Measurements from ENCODE around the gene SLC35A5. TPM values are rescaled to one million over a fixed set of nuclear protein-coding genes. Genes with fewer than 3 reads are reported as not detected.

Gene SLC35A5
- total RNA-seq, 1 donor from 2014 or later = 20.8 TPM

DNA sequence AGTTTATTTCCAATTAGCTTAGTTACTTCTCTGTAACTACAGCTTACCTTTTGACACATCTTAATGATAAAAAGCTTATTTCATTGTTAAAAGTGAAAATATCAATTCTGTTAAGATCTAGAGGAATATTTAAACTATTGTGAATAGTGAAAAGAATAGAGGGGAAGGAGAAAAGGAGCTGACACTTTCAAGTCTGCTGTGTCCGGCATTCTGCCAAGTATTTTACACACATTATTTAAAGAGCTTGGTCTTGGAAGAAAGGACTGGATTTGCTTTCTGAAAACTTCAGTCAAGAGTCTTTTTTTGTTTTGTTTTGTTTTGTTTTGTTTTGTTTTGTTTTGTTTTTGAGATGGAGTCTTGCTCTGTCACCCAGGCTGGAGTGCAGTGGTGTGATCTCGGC is 44.3 kb downstream of the SLC35A5 start:
- Histone ChIP-seq H3K27ac (no peak overlapping the region), H3K36me3 (peaks cover 0 to 15% of the 10 kb centered on the region in 2 donors), H3K27me3 (no peaks in the 10 kb centered on the region), H3K4me3 (no peak overlapping the region), H3K4me1 (no peaks in the 10 kb centered on the region), H3K9me3 (no peaks in the 10 kb centered on the region)
- intact Hi-C loops (cut with DNase I) = no loop called here
- TF ChIP-seq, protein P1, sequence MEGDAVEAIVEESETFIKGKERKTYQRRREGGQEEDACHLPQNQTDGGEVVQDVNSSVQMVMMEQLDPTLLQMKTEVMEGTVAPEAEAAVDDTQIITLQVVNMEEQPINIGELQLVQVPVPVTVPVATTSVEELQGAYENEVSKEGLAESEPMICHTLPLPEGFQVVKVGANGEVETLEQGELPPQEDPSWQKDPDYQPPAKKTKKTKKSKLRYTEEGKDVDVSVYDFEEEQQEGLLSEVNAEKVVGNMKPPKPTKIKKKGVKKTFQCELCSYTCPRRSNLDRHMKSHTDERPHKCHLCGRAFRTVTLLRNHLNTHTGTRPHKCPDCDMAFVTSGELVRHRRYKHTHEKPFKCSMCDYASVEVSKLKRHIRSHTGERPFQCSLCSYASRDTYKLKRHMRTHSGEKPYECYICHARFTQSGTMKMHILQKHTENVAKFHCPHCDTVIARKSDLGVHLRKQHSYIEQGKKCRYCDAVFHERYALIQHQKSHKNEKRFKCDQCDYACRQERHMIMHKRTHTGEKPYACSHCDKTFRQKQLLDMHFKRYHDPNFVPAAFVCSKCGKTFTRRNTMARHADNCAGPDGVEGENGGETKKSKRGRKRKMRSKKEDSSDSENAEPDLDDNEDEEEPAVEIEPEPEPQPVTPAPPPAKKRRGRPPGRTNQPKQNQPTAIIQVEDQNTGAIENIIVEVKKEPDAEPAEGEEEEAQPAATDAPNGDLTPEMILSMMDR (IDR thresholded peaks at IDR 0.05) = no peak
- DNase-seq (ENCODE audit: low spot score in 2 of 2) = no peak

DNA sequence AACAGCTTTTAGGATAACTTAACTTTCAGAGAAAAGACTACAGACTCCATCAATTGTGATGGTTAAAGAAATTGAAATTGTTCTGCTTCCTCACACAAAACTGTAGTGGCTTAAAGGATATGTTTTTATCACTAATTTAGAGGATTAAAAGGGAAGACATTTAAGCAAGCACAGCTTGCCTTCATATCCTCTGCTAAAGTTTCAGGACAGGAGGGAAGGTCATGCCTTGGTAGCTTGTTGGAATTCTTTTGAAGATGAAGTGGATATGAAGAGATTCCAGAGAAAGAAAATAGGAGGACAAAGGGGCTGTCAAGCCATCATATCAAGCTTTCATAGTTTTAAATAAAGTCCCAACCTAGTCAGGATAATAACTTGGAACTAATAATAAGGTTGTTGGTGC is 46.0 kb downstream of the SLC35A5 start:
- TF ChIP-seq, protein P1 (IDR thresholded peaks at IDR 0.05) = no peak
- no peak overlapping the region for H3K4me3 ChIP-seq
- intact Hi-C loops (cut with DNase I) = no loop called here
- peaks cover 0 to 15% of the 10 kb centered on the region in 2 donors for H3K36me3 ChIP-seq
- no peaks in the 10 kb centered on the region for H3K4me1 ChIP-seq
- no peaks in the 10 kb centered on the region for H3K27me3 ChIP-seq
- no peaks in the 10 kb centered on the region for H3K9me3 ChIP-seq
- DNase-seq (ENCODE audit: low spot score in 2 of 2) = no peak
- no peak overlapping the region for H3K27ac ChIP-seq

DNA sequence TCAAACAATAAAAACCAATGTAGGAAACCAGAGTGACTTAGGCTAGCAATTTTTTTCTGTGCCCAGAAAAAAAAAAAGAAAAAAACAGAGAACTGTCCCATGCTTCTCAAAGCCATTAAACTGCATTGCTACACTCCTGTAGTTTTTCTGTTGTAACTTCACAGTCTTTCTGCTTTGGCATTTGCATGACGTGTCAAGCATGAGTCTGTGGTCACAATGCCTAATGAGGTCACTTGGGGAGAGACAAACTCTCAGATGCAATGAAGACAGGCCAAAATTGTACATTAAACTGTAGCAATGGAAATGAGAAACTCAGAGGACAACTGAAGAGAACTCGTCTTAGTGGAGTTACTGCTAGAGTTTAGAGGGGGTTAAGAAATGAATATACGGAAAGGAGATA is 48.3 kb downstream of the SLC35A5 start:
- intact Hi-C loops (cut with DNase I) = no loop called here
- Histone ChIP-seq H3K27ac (no peak overlapping the region), H3K4me1 (no peaks in the 10 kb centered on the region), H3K27me3 (no peaks in the 10 kb centered on the region), H3K4me3 (no peak overlapping the region), H3K9me3 (no peaks in the 10 kb centered on the region), H3K36me3 (peaks cover 0 to 15% of the 10 kb centered on the region in 2 donors)
- DNase-seq (ENCODE audit: low spot score in 2 of 2) = no peak
- TF ChIP-seq, protein P1 (IDR thresholded peaks at IDR 0.05) = no peak

DNA sequence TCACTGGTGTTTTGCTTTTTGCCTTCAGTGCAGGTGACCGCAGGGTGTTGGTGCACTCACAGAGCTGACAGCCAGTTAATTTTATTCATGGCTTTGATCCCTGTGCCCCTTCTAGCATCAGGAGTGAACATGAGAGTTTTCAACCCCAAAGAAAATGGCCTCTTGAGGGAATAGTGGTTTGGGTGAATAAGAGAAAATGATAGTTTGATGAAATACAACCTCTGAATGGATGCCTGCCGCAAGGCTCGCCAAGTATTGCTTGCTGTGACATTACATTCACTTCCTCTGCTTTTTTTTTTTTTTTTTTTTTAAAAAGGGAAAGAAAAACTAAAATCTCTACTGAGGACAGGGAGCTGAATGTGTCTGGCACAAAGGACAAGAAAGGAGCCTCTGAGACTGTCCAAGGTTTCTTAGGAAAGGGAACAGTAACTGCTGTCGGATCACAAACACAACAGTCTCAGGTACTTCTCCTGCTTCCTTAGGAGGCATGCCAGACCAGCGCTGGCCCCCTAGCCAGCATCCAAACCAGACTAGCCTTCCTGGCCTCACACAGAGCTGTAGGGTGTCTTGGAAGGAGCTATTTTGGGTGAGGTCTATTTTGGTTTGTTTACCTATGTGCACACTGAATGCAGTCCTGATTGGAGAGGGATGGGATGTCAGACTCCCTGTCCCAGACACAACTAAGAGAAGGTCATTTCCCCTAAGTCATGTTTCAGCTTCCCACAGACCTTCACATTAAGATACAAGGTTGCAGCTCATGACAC is 50.1 kb downstream of the SLC35A5 start:
- H3K36me3 ChIP-seq = peaks cover 0 to 13% of the 10 kb centered on the region in 2 donors
- no peaks in the 10 kb centered on the region for H3K4me1 ChIP-seq
- no peak for DNase-seq (ENCODE audit: low spot score in 2 of 2)
- no peak overlapping the region for H3K4me3 ChIP-seq
- no peaks in the 10 kb centered on the region for H3K9me3 ChIP-seq
- intact Hi-C loops (cut with DNase I) = no loop called here
- no peak overlapping the region for H3K27ac ChIP-seq
- H3K27me3 ChIP-seq = no peaks in the 10 kb centered on the region
- TF ChIP-seq, protein P1 (IDR thresholded peaks at IDR 0.05) = no peak

DNA sequence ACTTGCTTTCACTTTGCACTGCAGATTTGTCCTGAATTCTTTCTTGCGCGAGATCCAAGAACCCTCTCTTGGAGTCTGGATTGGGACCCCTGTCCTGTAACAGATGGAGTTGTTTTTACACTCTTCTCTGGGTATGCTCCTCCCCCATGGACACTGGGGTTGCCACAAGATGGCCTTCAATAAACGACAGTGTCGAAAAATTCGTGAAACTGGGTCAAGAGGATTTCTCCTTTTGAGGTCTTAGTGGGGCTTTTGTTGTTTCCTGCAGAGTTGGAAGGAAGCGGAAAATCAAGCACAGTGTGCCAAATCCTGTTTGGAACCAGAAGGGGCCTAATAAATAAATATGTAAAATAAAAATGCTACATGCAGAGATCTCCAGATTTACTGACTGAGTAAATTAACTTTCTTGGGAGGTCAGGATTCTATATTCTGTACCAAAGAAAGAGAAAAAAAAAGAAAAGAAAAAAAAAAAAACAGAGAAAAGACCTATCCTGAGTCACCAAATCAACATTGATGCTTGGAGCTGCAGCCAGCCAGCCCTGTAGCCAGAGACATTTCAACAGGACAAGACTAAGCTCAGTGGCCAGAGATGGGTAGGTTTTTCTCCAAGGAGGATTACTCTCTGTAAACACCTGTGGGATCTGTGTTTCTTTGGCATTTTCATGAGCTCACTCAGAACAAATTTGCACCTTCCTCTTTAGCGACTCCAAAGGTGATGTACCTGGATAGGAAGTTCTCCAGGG is 54.3 kb downstream of the SLC35A5 start:
- Histone ChIP-seq H3K36me3 (peaks cover 3 to 23% of the 10 kb centered on the region in 2 donors), H3K27me3 (no peaks in the 10 kb centered on the region), H3K9me3 (no peaks in the 10 kb centered on the region), H3K4me1 (no peaks in the 10 kb centered on the region), H3K4me3 (no peak overlapping the region), H3K27ac (no peak overlapping the region)
- TF ChIP-seq, protein P1 (IDR thresholded peaks at IDR 0.05) = no peak
- intact Hi-C loops (cut with DNase I) = no loop called here
- no peak for DNase-seq (ENCODE audit: low spot score in 2 of 2)

Measured in ascending aorta (tissue), 2 donors.